Measurements from ENCODE around the gene NTN1. TPM values are rescaled to one million over a fixed set of nuclear protein-coding genes. Genes with fewer than 3 reads are reported as not detected.
A peak's percentile ranks its signal among the peaks of the same experiment; 100 is the strongest.

Gene NTN1
- total RNA-seq, 1 donor from 2014 or later = 1.1 TPM

DNA sequence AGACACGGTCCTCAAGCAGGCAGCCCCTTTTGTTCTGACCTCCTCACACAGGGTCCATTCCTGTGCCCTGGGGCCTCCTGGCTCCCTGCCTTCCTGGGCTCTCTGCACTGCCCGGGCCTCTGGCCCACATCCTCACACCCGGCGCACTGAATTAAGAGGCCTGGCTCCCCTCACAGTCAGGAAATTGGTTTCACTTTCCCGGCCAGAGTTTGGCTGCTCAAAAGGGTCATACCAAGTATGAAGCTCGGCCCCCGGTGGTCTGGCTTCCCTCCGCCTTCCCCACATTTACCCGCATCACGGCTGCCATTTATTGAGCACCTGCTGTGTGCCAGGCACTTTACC lies 220.0 kb downstream of the NTN1 start:
- DNase-seq (no peak), ATAC-seq (ENCODE audit: low read depth) (no peak)
- ChIA-PET POLR2A (interaction anchor here (0.6 kb wide), 1 partner anchor 113 kb away, joined by 6 read pairs; no protein-coding TSS in a partner anchor), CTCF (no interaction called here)
- Mint-ChIP-seq H3K36me3 (ENCODE audit: low read depth) (no peaks in the 10 kb centered on the region), H3K9me3 (no peaks in the 10 kb centered on the region), H3K4me1 (peaks cover 15% of the 10 kb centered on the region), H3K27ac (no peak overlapping the region), H3K27me3 (no peaks in the 10 kb centered on the region), H3K4me3 (peak overlapping the region; percentile 32)
- intact Hi-C loops (cut with micrococcal nuclease) = loop anchor here (5.0 to 10.0 kb wide), 2 partner anchors 51 to 497 kb away; partner anchors contain the start of gene CCDC42
- TF ChIP-seq CTCF (IDR thresholded peaks at IDR 0.05) = no peak

GRCh38 chr17:9241774-9242496 lies 220.6 kb downstream of the NTN1 start:
- H3K27ac Mint-ChIP-seq = no peak overlapping the region
- DNase-seq (no peak), ATAC-seq (ENCODE audit: low read depth) (no peak)
- no peak overlapping the region for H3K4me3 Mint-ChIP-seq
- ChIA-PET CTCF (no interaction called here), POLR2A (interaction anchor here (0.6 kb wide), 1 partner anchor 114 kb away, joined by 6 read pairs; no protein-coding TSS in a partner anchor)
- intact Hi-C loops (cut with micrococcal nuclease) = loop anchor here (5.0 to 10.0 kb wide), 2 partner anchors 50 to 497 kb away; partner anchors contain the start of gene CCDC42
- H3K27me3 Mint-ChIP-seq = no peaks in the 10 kb centered on the region
- no peak for TF ChIP-seq CTCF (IDR thresholded peaks at IDR 0.05)
- no peaks in the 10 kb centered on the region for H3K9me3 Mint-ChIP-seq
- peaks cover 15% of the 10 kb centered on the region for H3K4me1 Mint-ChIP-seq
- no peaks in the 10 kb centered on the region for H3K36me3 Mint-ChIP-seq (ENCODE audit: low read depth)

DNA sequence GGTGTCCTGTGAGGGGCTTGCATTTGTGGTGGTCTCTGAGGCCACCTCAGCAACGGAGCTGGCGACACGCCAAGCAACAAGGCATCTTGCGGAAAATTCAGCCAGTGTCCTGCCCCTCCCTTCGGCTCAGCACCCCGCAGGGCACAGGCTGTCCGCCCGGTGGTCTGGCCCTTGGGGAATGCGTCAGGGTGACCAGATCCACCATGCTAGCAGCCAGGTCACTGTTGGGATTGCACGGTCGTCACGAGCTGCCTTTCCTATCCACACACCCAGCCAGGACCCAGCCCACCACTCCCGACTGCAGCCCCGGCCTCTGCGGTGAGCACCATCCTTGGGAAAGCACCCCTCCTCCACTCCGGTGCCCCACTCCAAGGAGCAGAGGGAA lies 221.2 kb downstream of the NTN1 start:
- CTCF ChIA-PET = no interaction called here
- peaks cover 15% of the 10 kb centered on the region for H3K4me1 Mint-ChIP-seq
- intact Hi-C loops (cut with micrococcal nuclease) = loop anchor here (5.0 to 10.0 kb wide), 2 partner anchors 50 to 498 kb away; partner anchors contain the start of gene CCDC42
- POLR2A ChIA-PET = no interaction called here
- no peak for ATAC-seq (ENCODE audit: low read depth)
- H3K4me3 Mint-ChIP-seq = no peak overlapping the region
- no peak for DNase-seq
- no peaks in the 10 kb centered on the region for H3K36me3 Mint-ChIP-seq (ENCODE audit: low read depth)
- H3K27me3 Mint-ChIP-seq = no peaks in the 10 kb centered on the region
- no peak overlapping the region for H3K27ac Mint-ChIP-seq
- no peak for TF ChIP-seq CTCF (IDR thresholded peaks at IDR 0.05)
- no peaks in the 10 kb centered on the region for H3K9me3 Mint-ChIP-seq

GRCh38 chr17:9242983-9243382 lies 221.7 kb downstream of the NTN1 start:
- ATAC-seq (ENCODE audit: low read depth) = no peak
- Mint-ChIP-seq H3K9me3 (no peaks in the 10 kb centered on the region), H3K27ac (no peak overlapping the region), H3K4me3 (no peak overlapping the region), H3K36me3 (ENCODE audit: low read depth) (no peaks in the 10 kb centered on the region), H3K4me1 (peaks cover 15% of the 10 kb centered on the region), H3K27me3 (no peaks in the 10 kb centered on the region)
- ChIA-PET POLR2A (no interaction called here), CTCF (no interaction called here)
- intact Hi-C loops (cut with micrococcal nuclease) = loop anchor here (5.0 to 10.0 kb wide), 2 partner anchors 49 to 498 kb away; partner anchors contain the start of gene CCDC42
- no peak for DNase-seq
- no peak for TF ChIP-seq CTCF (IDR thresholded peaks at IDR 0.05)
